A673 (cell line): ENCODE measurements around the gene SPP1. TPM values are rescaled to one million over a fixed set of nuclear protein-coding genes. Genes with fewer than 3 reads are reported as not detected.

ENCODE experiments used
- BruUV-seq: library from RNA; stranded (reverse); fragments of 400-500 nt; replicated peaks from 2 replicates; lab custom pipeline; 2021; lab: Mats Ljungman, UMichigan
- CTCF ChIA-PET: fragments of 300-600 bp; sonication (Branson Sonifier 250); formaldehyde crosslinking; loops from one replicate; lab custom pipeline; 2022; ENCODE audit warnings: antibody characterized with exemption; lab: Charles Lee
- POLR2A ChIA-PET: fragments of 300-600 bp; sonication (Branson Sonifier 250); formaldehyde crosslinking; loops from one replicate; lab custom pipeline; 2022; ENCODE audit warnings: antibody characterized with exemption; ENCODE audit not compliant: low non-redundant PET; lab: Charles Lee
- DNase-seq: peaks from one replicate; pipeline ENCODE4 v3.0.0-alpha.2; 2015; ENCODE audit warnings: low spot score
- H3K27ac ChIP-seq: fragments of 200-600 bp; sonication (generic); 2 replicates; pipeline ENCODE4 v1.5.1; 2016; ENCODE audit warnings: mixed run types, low read depth, mild to moderate bottlenecking, mixed read lengths, antibody characterized with exemption, low read length; ENCODE audit not compliant: poor library complexity, severe bottlenecking
- H3K27me3 ChIP-seq: fragments of 200-600 bp; sonication (generic); replicated peaks from 2 replicates; pipeline ENCODE4 v1.6.1; 2017; ENCODE audit warnings: mixed run types, low read depth, mild to moderate bottlenecking, mixed read lengths, antibody characterized with exemption, low read length; ENCODE audit not compliant: insufficient read depth, poor library complexity
- H3K36me3 ChIP-seq: fragments of 200-600 bp; sonication (generic); 2 replicates; pipeline ENCODE4 v1.6.1; 2016; ENCODE audit warnings: mixed run types, mild to moderate bottlenecking, mixed read lengths, antibody characterized with exemption, low read length; ENCODE audit not compliant: insufficient read depth, poor library complexity, severe bottlenecking
- H3K4me1 ChIP-seq: fragments of 200-600 bp; sonication (generic); 2 replicates; pipeline ENCODE4 v1.6.1; 2017; ENCODE audit warnings: mixed run types, mild to moderate bottlenecking, mixed read lengths, antibody characterized with exemption, low read length; ENCODE audit not compliant: insufficient read depth, poor library complexity, severe bottlenecking
- H3K4me3 ChIP-seq: fragments of 200-600 bp; sonication (generic); 2 replicates; pipeline ENCODE4 v1.5.1; 2016; ENCODE audit warnings: low read depth, mixed run types, mild to moderate bottlenecking, mixed read lengths, low read length; ENCODE audit not compliant: poor library complexity, severe bottlenecking
- H3K9me3 ChIP-seq: fragments of 200-600 bp; sonication (generic); 2 replicates; pipeline ENCODE4 v1.6.1; 2016; ENCODE audit warnings: mixed run types, low read depth, mild to moderate bottlenecking, mixed read lengths, antibody characterized with exemption, low read length; ENCODE audit not compliant: poor library complexity, severe bottlenecking
- CTCF ChIP-seq: fragments of 300-800, 200-600 bp; sonication (generic); conservative IDR thresholded peaks from 2 replicates; pipeline ENCODE4 v1.5.1; 2017; ENCODE audit warnings: low read depth, mild to moderate bottlenecking, antibody characterized with exemption, low read length, moderate library complexity, mixed read lengths
- EZH2 ChIP-seq: fragments of 200-600 bp; sonication (generic); IDR thresholded peaks from 2 replicates; pipeline ENCODE4 v1.6.1; 2017; ENCODE audit warnings: borderline replicate concordance, low read depth, mild to moderate bottlenecking, mixed read lengths, antibody characterized with exemption, low read length; ENCODE audit not compliant: poor library complexity, severe bottlenecking
- intact Hi-C: fragments of 100-400 bp; cut with micrococcal nuclease; formaldehyde crosslinking; loops from one replicate; pipeline ENCODE4 v1.10.0; 2022; ENCODE audit not compliant: unreplicated experiment
- total RNA-seq: library from RNA; stranded (reverse); gene quantifications from 2 replicates; pipeline ENCODE4 v1.2.3, GENCODE V29; 2021

The SPP1 gene
- total RNA-seq, 1 experiment from 2014 or later, result 0.99 TPM

GRCh38 chr4:87946766-87947165, 28.7 kb upstream of the SPP1 start:
- no peaks in the 10 kb centered on the region for H3K36me3 ChIP-seq
- no peak overlapping the region for H3K4me3 ChIP-seq
- no peak overlapping the region for H3K27ac ChIP-seq
- CTCF ChIA-PET, result no interaction called here
- H3K27me3 ChIP-seq, result no peaks in the 10 kb centered on the region
- intact Hi-C loops, result no loop called here
- POLR2A ChIA-PET, result no interaction called here
- no TSS peak for BruUV-seq
- peaks cover 8% of the 10 kb centered on the region for H3K4me1 ChIP-seq
- H3K9me3 ChIP-seq, result no peaks in the 10 kb centered on the region
- TF ChIP-seq EZH2 (no peak), CTCF (no peak)
- no peak for DNase-seq

GRCh38 chr4:87947381-87948160, 27.9 kb upstream of the SPP1 start:
- Histone ChIP-seq H3K4me3 (no peak overlapping the region), H3K9me3 (no peaks in the 10 kb centered on the region), H3K4me1 (peaks cover 8% of the 10 kb centered on the region), H3K27ac (no peak overlapping the region), H3K36me3 (no peaks in the 10 kb centered on the region), H3K27me3 (no peaks in the 10 kb centered on the region)
- BruUV-seq, result no TSS peak
- TF ChIP-seq EZH2 (no peak), CTCF (no peak)
- DNase-seq, result no peak
- CTCF ChIA-PET, result no interaction called here
- POLR2A ChIA-PET, result no interaction called here
- intact Hi-C loops, result no loop called here

- no peaks in the 10 kb centered on the region for H3K36me3 ChIP-seq
- TF ChIP-seq CTCF (no peak), EZH2 (no peak)
- BruUV-seq, result no TSS peak
- CTCF ChIA-PET, result no interaction called here
- POLR2A ChIA-PET, result no interaction called here
- no peak overlapping the region for H3K4me3 ChIP-seq
- peak; percentile 5 for DNase-seq
- peaks cover 8% of the 10 kb centered on the region for H3K4me1 ChIP-seq
- H3K27ac ChIP-seq, result no peak overlapping the region
- intact Hi-C loops, result no loop called here
- no peaks in the 10 kb centered on the region for H3K27me3 ChIP-seq
- no peaks in the 10 kb centered on the region for H3K9me3 ChIP-seq
Measured at GRCh38 chr4:87949961-87950360, 25.6 kb upstream of the SPP1 start.
